ENCODE results near the gene NDUFB1. TPM values are rescaled to one million over a fixed set of nuclear protein-coding genes. Genes with fewer than 3 reads are reported as not detected.

Gene NDUFB1
- total and polyA plus RNA-seq, 2 of the 13 experiments (the other 11 are each of a cell fraction or from before 2014, with no cell fraction given): 181 to 281 TPM

DNA sequence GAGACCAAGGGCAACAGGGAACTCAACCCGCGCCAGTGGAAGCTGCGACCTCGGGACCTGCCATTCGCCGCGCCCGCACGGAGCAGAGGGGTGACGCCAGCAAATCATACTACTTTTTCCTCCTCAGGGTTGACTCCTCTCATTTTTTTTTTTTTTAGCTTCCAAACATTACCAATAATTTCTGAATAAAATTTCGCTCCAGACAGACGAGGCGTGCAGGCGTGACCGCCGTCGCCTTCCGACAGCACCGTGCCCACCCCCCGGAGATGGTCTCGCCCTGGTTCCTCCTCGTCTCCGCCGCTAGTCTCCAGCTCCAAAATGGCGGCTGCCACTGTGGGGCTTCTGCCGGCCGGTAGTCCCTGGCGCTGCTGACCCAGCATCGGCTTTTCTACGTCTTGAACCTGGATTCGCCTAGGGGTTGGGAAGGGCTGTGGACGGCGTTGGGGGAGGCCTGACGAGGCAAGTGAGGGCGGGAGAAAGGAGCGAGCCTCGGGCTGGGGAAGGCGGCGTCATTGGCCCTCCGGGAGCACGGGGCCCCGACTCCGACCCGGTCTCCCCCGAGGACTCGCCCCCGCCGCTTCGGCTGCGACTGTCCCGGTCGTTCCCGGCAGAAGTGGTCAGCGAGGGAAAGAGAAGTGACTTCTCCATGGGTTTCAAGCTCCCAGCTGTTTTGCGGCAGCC is at the start of gene NDUFB1, which contains the start of gene CPSF2 (continued):
- TF ChIP-seq, protein P1, sequence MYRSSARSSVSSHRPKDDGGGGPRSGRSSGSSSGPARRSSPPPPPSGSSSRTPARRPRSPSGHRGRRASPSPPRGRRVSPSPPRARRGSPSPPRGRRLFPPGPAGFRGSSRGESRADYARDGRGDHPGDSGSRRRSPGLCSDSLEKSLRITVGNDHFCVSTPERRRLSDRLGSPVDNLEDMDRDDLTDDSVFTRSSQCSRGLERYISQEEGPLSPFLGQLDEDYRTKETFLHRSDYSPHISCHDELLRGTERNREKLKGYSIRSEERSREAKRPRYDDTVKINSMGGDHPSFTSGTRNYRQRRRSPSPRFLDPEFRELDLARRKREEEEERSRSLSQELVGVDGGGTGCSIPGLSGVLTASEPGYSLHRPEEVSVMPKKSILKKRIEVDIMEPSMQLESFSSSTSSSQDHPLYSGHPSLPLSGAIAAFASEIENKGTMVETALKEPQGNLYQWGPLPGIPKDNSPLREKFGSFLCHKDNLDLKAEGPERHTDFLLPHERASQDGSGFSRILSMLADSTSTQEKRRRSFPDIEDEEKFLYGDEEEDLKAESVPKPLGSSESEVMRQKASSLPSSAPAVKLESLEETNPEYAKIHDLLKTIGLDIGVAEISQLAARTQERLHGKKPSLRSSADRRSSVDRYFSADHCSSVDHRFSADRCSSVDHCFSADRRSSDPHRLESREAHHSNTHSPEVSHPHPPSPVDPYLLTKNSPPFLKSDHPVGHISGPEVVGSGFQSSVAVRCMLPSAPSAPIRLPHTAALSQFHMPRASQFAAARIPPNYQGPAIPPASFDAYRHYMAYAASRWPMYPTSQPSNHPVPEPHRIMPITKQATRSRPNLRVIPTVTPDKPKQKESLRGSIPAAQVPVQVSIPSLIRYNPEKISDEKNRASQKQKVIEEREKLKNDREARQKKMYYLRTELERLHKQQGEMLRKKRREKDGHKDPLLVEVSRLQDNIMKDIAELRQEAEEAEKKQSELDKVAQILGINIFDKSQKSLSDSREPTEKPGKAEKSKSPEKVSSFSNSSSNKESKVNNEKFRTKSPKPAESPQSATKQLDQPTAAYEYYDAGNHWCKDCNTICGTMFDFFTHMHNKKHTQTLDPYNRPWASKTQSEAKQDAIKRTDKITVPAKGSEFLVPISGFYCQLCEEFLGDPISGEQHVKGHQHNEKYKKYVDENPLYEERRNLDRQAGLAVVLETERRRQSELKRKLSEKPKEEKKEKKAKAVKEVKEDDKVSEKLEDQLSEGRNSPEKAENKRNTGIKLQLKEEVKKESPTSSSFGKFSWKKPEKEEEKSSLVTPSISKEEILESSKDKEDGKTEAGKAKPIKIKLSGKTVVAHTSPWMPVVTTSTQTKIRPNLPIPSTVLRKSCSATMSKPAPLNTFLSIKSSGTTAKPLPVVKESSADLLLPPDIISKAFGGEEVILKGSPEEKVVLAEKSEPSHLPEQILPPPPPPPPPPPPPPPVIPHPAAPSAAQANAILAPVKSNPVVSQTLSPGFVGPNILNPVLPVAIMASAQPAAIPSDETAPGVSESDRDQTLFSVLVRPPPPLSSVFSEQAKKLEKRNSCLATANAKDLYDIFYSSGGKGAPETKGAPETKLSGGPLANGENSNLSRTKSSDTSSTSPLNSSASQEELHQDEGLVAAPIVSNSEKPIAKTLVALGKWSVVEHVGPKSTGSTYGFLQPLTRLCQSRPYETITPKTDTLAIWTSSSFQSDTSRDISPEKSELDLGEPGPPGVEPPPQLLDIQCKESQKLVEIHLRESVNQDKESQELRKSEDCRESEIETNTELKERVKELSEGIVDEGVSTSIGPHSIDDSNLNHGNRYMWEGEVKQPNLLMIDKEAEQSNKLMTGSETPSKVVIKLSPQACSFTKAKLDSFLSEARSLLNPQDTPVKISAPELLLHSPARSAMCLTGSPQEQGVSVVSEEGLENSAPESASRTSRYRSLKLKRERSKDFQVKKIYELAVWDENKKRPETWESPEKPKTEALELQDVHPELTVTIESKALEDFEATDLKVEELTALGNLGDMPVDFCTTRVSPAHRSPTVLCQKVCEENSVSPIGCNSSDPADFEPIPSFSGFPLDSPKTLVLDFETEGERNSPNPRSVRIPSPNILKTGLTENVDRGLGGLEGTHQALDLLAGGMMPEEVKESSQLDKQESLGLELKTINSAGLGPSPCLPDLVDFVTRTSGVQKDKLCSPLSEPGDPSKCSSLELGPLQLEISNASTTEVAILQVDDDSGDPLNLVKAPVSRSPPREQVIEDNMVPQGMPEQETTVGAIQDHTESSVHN (CRISPR knock-in tag; IDR thresholded peaks at IDR 0.05): no peak
- TF ChIP-seq ZNF678 (CRISPR knock-in tag; IDR thresholded peaks at IDR 0.05) (no peak), MIER2 (CRISPR knock-in tag; IDR thresholded peaks at IDR 0.05) (no peak), TBP (CRISPR knock-in tag; IDR thresholded peaks at IDR 0.05) (no peak), REXO4 (CRISPR knock-in tag; IDR thresholded peaks at IDR 0.05; ENCODE audit: borderline replicate concordance) (no peak), RFX5 (IDR thresholded peaks at IDR 0.05; ENCODE audit: low read depth, low read length) (no peak), HOMEZ (CRISPR knock-in tag; IDR thresholded peaks at IDR 0.05; ENCODE audit: low read depth) (no peak), SKIL (CRISPR knock-in tag; IDR thresholded peaks at IDR 0.05; ENCODE audit: borderline replicate concordance) (0 out of 2 replicates have a peak, but pooled peaks have one; percentile 22), RERE (CRISPR knock-in tag; IDR thresholded peaks at IDR 0.05; ENCODE audit: low read depth) (no peak)
- TF ChIP-seq, protein P2, sequence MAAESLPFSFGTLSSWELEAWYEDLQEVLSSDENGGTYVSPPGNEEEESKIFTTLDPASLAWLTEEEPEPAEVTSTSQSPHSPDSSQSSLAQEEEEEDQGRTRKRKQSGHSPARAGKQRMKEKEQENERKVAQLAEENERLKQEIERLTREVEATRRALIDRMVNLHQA (CRISPR knock-in tag; IDR thresholded peaks at IDR 0.05): no peak

All from HepG2 (cell line).